Ishikawa (cell line): Measurements from ENCODE around the gene RBBP6.

Experiments used
- CEBPB ChIP-seq: IDR thresholded peaks from 2 replicates; pipeline ENCODE4 v1.6.1; 2012
- TAF1 ChIP-seq: IDR thresholded peaks from 2 replicates; pipeline ENCODE4 v1.6.1; 2012; ENCODE audit warnings: low read depth, mild to moderate bottlenecking
- TEAD4 ChIP-seq: IDR thresholded peaks from 2 replicates; pipeline ENCODE4 v1.6.1; 2012

DNA sequence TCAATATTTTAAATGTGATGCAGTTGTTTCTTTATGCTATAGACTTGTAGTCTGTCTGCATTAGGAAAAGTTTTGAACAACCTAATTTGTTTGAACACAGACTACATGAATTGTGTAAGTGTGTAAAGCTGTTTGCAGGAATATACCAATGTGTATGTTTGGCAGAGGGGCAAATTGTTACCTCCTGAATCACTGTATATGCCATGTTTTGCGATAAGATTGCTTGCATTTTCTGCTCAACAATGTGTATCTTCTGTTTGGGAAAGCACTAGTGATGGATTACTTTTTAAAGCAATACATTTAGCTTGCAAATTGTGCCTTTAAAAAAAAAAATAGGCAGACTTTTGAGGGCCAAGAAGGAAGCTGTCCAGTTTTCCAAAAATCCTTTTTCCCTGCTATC lies 14.6 kb downstream of the RBBP6 start:
- TF ChIP-seq TAF1 (no peak), TEAD4 (no peak), CEBPB (no peak)
